WTC11 (cell line): Measurements from ENCODE around the gene ZMIZ1. TPM values are rescaled to one million over a fixed set of nuclear protein-coding genes. Genes with fewer than 3 reads are reported as not detected.

ENCODE experiments used
- ATAC-seq: fragments of 200-7000 bp; cut with Tn5 transposase; 2 replicates; pipeline ENCODE4 v1.10.0; 2021; ENCODE audit warnings: mild to moderate bottlenecking, moderate library complexity
- CTCF ChIA-PET: fragments of 300-600 bp; sonication (Branson Sonifier 250); formaldehyde crosslinking; loops from one replicate; lab custom pipeline; 2021; ENCODE audit warnings: antibody characterized with exemption; lab: Charles Lee
- POLR2A ChIA-PET: fragments of 350-600 bp; sonication (Branson Sonifier 250); formaldehyde crosslinking; loops from one replicate; lab custom pipeline; 2021; ENCODE audit warnings: antibody characterized with exemption; lab: Charles Lee
- DNase-seq: peaks from one replicate; pipeline ENCODE4 v3.0.0; 2021; ENCODE audit warnings: low spot score
- H3K27ac Mint-ChIP-seq: 2 replicates; pipeline ENCODE4 v1.8.0; 2021; ENCODE audit warnings: mixed read lengths
- H3K27me3 Mint-ChIP-seq: 2 replicates; pipeline ENCODE4 v1.8.0; 2021; ENCODE audit warnings: low read depth, mild to moderate bottlenecking, moderate library complexity, mixed read lengths
- H3K36me3 Mint-ChIP-seq: 2 replicates; pipeline ENCODE4 v1.8.0; 2021; ENCODE audit warnings: mixed read lengths
- H3K4me1 Mint-ChIP-seq: 2 replicates; pipeline ENCODE4 v1.8.0; 2022; ENCODE audit warnings: mixed read lengths
- H3K4me3 Mint-ChIP-seq: 2 replicates; pipeline ENCODE4 v1.8.0; 2021; ENCODE audit warnings: mild to moderate bottlenecking, moderate library complexity, mixed read lengths
- H3K9me3 Mint-ChIP-seq: 2 replicates; pipeline ENCODE4 v1.8.0; 2021; ENCODE audit warnings: mixed read lengths
- AFF4 ChIP-seq: sonication (generic); formaldehyde crosslinking; IDR thresholded peaks from 2 replicates; pipeline ENCODE4 v1.8.1; 2023; ENCODE audit warnings: mild to moderate bottlenecking, missing genetic modification reagents, borderline replicate concordance
- ATF6 ChIP-seq: sonication (generic); formaldehyde crosslinking; IDR thresholded peaks from 2 replicates; pipeline ENCODE4 v1.8.1; 2023; ENCODE audit warnings: mild to moderate bottlenecking, missing genetic modification reagents
- EMX1 ChIP-seq: fragments of 250-450 bp; sonication (Bioruptor Pico); IDR thresholded peaks from 2 replicates; pipeline ENCODE4 v1.8.0; 2021; ENCODE audit warnings: mild to moderate bottlenecking
- GABPB1 ChIP-seq: sonication (generic); formaldehyde crosslinking; IDR thresholded peaks from 2 replicates; pipeline ENCODE4 v1.8.1; 2023; ENCODE audit warnings: mild to moderate bottlenecking, missing genetic modification reagents
- IRF2 ChIP-seq: sonication (generic); formaldehyde crosslinking; IDR thresholded peaks from 2 replicates; pipeline ENCODE4 v1.8.0; 2022; ENCODE audit warnings: low read depth, missing genetic modification reagents, borderline replicate concordance
- JAZF1 ChIP-seq: fragments of 250-450 bp; sonication (Bioruptor Pico); IDR thresholded peaks from 2 replicates; pipeline ENCODE4 v1.9.0; 2021; ENCODE audit warnings: moderate library complexity, mild to moderate bottlenecking, inconsistent platforms
- KAT7 ChIP-seq: sonication (generic); formaldehyde crosslinking; IDR thresholded peaks from 2 replicates; pipeline ENCODE4 v1.8.1; 2023; ENCODE audit warnings: missing genetic modification reagents, mild to moderate bottlenecking, borderline replicate concordance
- NR1H2 ChIP-seq: sonication (generic); formaldehyde crosslinking; IDR thresholded peaks from 2 replicates; pipeline ENCODE4 v1.9.0; 2021; ENCODE audit warnings: mild to moderate bottlenecking, moderate library complexity, missing genetic modification reagents
- NR3C1 ChIP-seq: sonication (generic); formaldehyde crosslinking; conservative IDR thresholded peaks from 2 replicates; pipeline ENCODE4 v1.8.1; 2023; ENCODE audit warnings: low read depth, mild to moderate bottlenecking, missing genetic modification reagents
- OVOL2 ChIP-seq: fragments of 250-450 bp; sonication (Bioruptor Pico); IDR thresholded peaks from 2 replicates; pipeline ENCODE4 v1.9.0; 2021; ENCODE audit warnings: mild to moderate bottlenecking, borderline replicate concordance
- PRRX2 ChIP-seq: fragments of 250-450 bp; sonication (Bioruptor Pico); IDR thresholded peaks from 2 replicates; pipeline ENCODE4 v1.8.0; 2021; ENCODE audit warnings: mild to moderate bottlenecking
- RELA ChIP-seq: sonication (generic); formaldehyde crosslinking; IDR thresholded peaks from 2 replicates; pipeline ENCODE4 v1.8.1; 2022; ENCODE audit warnings: missing genetic modification reagents, mild to moderate bottlenecking, borderline replicate concordance
- SMAD4 ChIP-seq: sonication (generic); formaldehyde crosslinking; IDR thresholded peaks from 2 replicates; pipeline ENCODE4 v1.8.0; 2022; ENCODE audit warnings: mild to moderate bottlenecking, missing genetic modification reagents
- SOX15 ChIP-seq: fragments of 250-450 bp; sonication (Bioruptor Pico); IDR thresholded peaks from 2 replicates; pipeline ENCODE4 v1.9.0; 2021; ENCODE audit warnings: mild to moderate bottlenecking
- TCF7 ChIP-seq: sonication (generic); formaldehyde crosslinking; IDR thresholded peaks from 2 replicates; pipeline ENCODE4 v1.8.0; 2022; ENCODE audit warnings: mild to moderate bottlenecking, low read depth, missing genetic modification reagents, moderate library complexity
- ZBTB21 ChIP-seq: sonication (generic); formaldehyde crosslinking; IDR thresholded peaks from 2 replicates; pipeline ENCODE4 v1.8.1; 2023; ENCODE audit warnings: mild to moderate bottlenecking, missing genetic modification reagents, borderline replicate concordance
- ZNF121 ChIP-seq: sonication (generic); formaldehyde crosslinking; IDR thresholded peaks from 2 replicates; pipeline ENCODE4 v1.8.0; 2023; ENCODE audit warnings: missing genetic modification reagents
- ZNF317 ChIP-seq: sonication (generic); formaldehyde crosslinking; IDR thresholded peaks from 2 replicates; pipeline ENCODE4 v1.8.1; 2023; ENCODE audit warnings: low read depth, mild to moderate bottlenecking, moderate library complexity, missing genetic modification reagents, borderline replicate concordance
- ZNF416 ChIP-seq: fragments of 250-450 bp; sonication (Bioruptor Pico); IDR thresholded peaks from 2 replicates; pipeline ENCODE4 v1.9.0; 2021; ENCODE audit warnings: mild to moderate bottlenecking, inconsistent platforms
- ZNF671 ChIP-seq: fragments of 250-450 bp; sonication (Bioruptor Pico); IDR thresholded peaks from 2 replicates; pipeline ENCODE4 v1.8.0; 2021; ENCODE audit warnings: mild to moderate bottlenecking
- total RNA-seq: library from RNA; stranded (reverse); gene quantifications from 3 replicates; pipeline ENCODE4 v1.2.3, GENCODE V29; 2021
- TF ChIP-seq, protein P1 (sequence below): fragments of 250-450 bp; sonication (Bioruptor Pico); IDR thresholded peaks from 2 replicates; pipeline ENCODE4 v2.1.2; 2022; ENCODE audit warnings: mild to moderate bottlenecking, moderate library complexity
- TF ChIP-seq, protein P2 (sequence below): sonication (generic); formaldehyde crosslinking; IDR thresholded peaks from 2 replicates; pipeline ENCODE4 v1.8.0; 2022; ENCODE audit warnings: mild to moderate bottlenecking, missing genetic modification reagents
- TF ChIP-seq, protein P3 (sequence below): fragments of 250-450 bp; sonication (Bioruptor Pico); conservative IDR thresholded peaks from 2 replicates; pipeline ENCODE4 v1.9.0; 2021; ENCODE audit warnings: mild to moderate bottlenecking

Gene ZMIZ1
- total RNA-seq, 1 experiment from 2014 or later = 44.4 TPM

DNA sequence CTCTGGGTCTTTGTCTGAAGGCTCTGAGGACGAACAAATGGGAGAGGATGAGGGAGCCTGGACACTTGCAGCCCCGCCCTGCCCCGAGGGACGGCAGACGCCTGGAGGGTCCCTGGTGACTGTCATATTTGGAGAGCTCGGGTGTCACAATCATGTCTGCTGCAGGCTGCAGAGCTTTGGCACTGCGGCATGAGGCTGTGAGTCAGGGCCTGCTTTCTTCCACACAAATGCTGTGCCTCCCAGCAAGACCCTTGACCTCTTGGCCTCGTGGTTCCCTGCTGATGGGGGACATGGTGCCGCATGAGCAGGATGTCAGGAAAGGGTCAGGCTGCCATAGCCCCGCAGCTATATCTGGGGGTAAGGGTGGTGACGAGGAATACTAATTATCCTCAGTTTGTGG is 213.6 kb downstream of the ZMIZ1 start (continued):
- TF ChIP-seq ATF6 = no peak
- TF ChIP-seq TCF7 (CRISPR knock-in tag) = no peak
- TF ChIP-seq EMX1 (CRISPR knock-in tag) = no peak
- no peak for TF ChIP-seq IRF2
- TF ChIP-seq, protein P1, sequence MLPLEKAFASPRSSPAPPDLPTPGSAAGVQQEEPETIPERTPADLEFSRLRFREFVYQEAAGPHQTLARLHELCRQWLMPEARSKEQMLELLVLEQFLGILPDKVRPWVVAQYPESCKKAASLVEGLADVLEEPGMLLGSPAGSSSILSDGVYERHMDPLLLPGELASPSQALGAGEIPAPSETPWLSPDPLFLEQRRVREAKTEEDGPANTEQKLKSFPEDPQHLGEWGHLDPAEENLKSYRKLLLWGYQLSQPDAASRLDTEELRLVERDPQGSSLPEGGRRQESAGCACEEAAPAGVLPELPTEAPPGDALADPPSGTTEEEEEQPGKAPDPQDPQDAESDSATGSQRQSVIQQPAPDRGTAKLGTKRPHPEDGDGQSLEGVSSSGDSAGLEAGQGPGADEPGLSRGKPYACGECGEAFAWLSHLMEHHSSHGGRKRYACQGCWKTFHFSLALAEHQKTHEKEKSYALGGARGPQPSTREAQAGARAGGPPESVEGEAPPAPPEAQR (CRISPR knock-in tag) = no peak
- TF ChIP-seq ZNF121 (CRISPR knock-in tag) = no peak
- no peak for TF ChIP-seq RELA (CRISPR knock-in tag)
- no peak for TF ChIP-seq KAT7 (CRISPR knock-in tag)
- no peak for TF ChIP-seq ZNF416 (CRISPR knock-in tag)
- TF ChIP-seq NR3C1 (CRISPR knock-in tag) = no peak
- no peak for TF ChIP-seq PRRX2 (CRISPR knock-in tag)
- TF ChIP-seq, protein P2, sequence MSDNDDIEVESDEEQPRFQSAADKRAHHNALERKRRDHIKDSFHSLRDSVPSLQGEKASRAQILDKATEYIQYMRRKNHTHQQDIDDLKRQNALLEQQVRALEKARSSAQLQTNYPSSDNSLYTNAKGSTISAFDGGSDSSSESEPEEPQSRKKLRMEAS = no peak
- no peak for TF ChIP-seq NR1H2
- no peak for TF ChIP-seq JAZF1

GRCh38 chr10:79283616-79284015 is 214.8 kb downstream of the ZMIZ1 start:
- H3K27me3 Mint-ChIP-seq = no peaks in the 10 kb centered on the region
- no peaks in the 10 kb centered on the region for H3K9me3 Mint-ChIP-seq
- ChIA-PET POLR2A (no interaction called here), CTCF (interaction anchor here (0.7 to 1.0 kb wide), 3 partner anchors 9 to 63 kb away, joined by 3 to 5 read pairs (median 3); partner anchors contain the start of gene PPIF)
- H3K27ac Mint-ChIP-seq = no peak overlapping the region
- no peak for ATAC-seq
- peaks cover 6% of the 10 kb centered on the region; the same call in 1 of the 2 replicates for H3K4me1 Mint-ChIP-seq
- H3K36me3 Mint-ChIP-seq = peaks cover 19% of the 10 kb centered on the region
- H3K4me3 Mint-ChIP-seq = no peak overlapping the region
- TF ChIP-seq RELA (CRISPR knock-in tag) = no peak
- no peak for TF ChIP-seq SOX15
- TF ChIP-seq GABPB1 (CRISPR knock-in tag) = no peak
- no peak for TF ChIP-seq ZNF317 (CRISPR knock-in tag)
- no peak for TF ChIP-seq ATF6
- DNase-seq = no peak

- Mint-ChIP-seq H3K27ac (no peak overlapping the region), H3K36me3 (peaks cover 17% of the 10 kb centered on the region), H3K27me3 (no peaks in the 10 kb centered on the region), H3K4me3 (no peak overlapping the region), H3K9me3 (no peaks in the 10 kb centered on the region), H3K4me1 (peaks cover 6% of the 10 kb centered on the region; the same call in 1 of the 2 replicates)
- CTCF ChIA-PET = interaction anchor here (0.7 to 1.0 kb wide), 3 partner anchors 8 to 63 kb away, joined by 3 to 5 read pairs (median 3); partner anchors contain the start of gene PPIF
- POLR2A ChIA-PET = no interaction called here
- DNase-seq (no peak), ATAC-seq (no peak)
- TF ChIP-seq ZNF671 (CRISPR knock-in tag) (no peak), OVOL2 (no peak), AFF4 (CRISPR knock-in tag) (no peak), ZBTB21 (no peak), SMAD4 (no peak), PRRX2 (CRISPR knock-in tag) (no peak)
- TF ChIP-seq, protein P3, sequence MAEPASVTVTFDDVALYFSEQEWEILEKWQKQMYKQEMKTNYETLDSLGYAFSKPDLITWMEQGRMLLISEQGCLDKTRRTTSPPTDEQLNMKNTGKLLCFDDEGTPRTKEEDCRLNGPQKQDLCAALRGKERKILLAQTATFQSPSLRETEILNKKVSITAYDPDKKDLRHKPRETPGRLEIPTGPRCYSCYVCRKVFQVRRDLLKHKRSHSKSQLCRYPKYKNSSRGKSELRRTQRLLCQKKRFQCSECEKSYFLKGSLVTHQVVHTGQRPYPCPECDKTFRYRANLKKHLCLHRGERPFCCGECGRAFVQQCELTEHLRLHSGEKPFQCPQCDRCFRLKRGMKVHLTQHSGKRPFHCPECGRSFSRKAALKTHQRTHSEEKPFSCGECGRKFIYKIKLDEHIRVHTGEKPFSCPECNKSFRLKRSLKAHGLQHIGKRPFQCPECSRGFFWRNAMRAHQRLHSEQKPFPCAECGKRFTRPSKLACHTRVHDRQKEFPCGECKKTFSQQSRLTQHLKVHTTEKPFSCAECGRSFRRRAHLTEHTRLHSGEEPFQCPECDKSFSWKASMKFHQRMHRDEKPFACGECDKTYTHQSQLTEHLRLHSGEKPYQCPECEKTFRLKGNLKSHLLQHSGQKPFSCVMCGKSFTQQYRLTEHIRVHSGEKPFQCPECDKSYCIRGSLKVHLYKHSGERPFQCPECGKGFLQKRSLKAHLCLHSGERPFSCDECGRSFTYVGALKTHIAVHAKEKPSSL (CRISPR knock-in tag) = no peak
These were observed 215.5 kb downstream of the ZMIZ1 start for GRCh38 chr10:79284158-79284871.
